Stimulated activated CD8-positive, alpha-beta memory T cell treated with anti-CD3 and anti-CD28 coated beads, Interleukin-7, amount 100 ng/mL, for 24 hours (primary cell): ENCODE measurements around the gene GOLGA1.

Experiments
- DNase-seq: peaks from one replicate; pipeline ENCODE4 v3.0.0-alpha.2; 2020; ENCODE audit warnings: low read depth

The GOLGA1 gene

GRCh38 chr9:124835026-124835557 is 105.8 kb downstream of the GOLGA1 start:
- no peak for DNase-seq

DNA sequence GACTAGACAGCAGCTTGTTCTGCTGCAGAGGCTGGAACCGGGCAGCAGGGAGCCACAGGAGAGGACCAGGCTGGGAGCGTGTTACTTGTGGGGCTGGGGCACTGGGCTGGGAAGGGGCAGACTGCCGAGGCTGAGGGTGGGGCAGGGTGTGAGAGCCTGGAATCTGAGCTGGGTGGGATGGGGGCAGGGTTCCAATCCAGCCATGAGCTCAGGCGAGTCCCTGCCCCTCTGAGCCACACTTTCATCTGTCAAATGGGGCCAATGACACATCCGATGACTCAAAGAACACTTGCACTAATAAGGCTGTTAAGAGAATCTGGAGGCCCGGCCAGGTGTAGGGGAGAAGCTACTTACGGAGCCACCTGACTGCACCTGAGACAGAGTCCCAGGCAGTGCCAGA is 106.3 kb downstream of the GOLGA1 start:
- no peak for DNase-seq

DNA sequence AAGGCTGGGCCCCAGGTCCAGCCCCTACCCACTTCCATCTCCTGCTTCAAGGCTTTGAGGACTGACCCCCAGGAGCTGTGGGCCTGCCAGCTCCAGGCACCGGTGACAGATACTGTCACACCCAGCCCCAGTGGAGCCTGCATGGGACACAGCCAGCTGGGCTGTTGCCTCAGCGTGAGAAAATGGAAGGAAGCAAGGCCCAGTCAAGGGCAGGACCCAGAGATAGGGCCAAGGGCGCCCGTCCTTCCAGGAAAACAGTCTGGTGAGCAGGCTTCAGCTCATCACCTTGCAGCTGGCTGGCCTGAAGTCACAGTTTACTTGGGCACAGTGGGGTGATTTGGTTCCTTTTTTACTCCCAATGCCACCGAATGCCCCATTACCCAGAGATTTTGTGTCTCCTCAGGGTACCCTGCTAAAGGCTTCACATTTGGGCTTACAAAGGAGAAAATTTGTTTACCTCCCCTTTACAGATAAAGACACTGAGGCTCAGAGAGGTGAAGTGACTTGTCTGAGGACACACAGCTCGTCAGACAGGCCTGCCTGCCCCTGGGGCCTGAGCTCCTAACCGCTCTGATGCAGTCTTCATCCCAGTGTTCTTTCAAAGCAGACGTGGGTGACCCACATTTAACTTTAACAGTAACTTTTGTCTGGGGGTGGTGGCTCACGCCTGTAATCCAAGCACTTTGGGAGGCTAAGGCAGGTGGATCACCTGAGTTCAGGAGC is 109.1 kb downstream of the GOLGA1 start:
- DNase-seq, result no peak

GRCh38 chr9:124830593-124830992 is 110.3 kb downstream of the GOLGA1 start:
- no peak for DNase-seq

DNA sequence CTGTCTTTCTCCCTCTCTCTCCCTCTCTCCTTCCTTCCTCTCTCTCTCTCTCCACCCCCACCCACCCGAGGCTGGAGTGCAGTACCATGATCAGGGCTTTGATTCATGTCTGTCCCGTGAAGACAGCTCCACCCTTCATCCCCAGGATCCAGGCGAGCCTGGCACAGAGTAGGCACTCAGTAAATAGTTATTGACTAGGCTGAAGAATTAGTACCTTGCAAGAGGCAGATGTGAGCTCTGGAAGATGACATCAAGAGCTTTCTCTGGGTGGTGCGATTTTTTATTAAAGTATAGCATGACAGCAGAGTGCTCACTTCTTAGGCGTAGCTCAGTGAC is 111.6 kb downstream of the GOLGA1 start:
- no peak for DNase-seq

DNA sequence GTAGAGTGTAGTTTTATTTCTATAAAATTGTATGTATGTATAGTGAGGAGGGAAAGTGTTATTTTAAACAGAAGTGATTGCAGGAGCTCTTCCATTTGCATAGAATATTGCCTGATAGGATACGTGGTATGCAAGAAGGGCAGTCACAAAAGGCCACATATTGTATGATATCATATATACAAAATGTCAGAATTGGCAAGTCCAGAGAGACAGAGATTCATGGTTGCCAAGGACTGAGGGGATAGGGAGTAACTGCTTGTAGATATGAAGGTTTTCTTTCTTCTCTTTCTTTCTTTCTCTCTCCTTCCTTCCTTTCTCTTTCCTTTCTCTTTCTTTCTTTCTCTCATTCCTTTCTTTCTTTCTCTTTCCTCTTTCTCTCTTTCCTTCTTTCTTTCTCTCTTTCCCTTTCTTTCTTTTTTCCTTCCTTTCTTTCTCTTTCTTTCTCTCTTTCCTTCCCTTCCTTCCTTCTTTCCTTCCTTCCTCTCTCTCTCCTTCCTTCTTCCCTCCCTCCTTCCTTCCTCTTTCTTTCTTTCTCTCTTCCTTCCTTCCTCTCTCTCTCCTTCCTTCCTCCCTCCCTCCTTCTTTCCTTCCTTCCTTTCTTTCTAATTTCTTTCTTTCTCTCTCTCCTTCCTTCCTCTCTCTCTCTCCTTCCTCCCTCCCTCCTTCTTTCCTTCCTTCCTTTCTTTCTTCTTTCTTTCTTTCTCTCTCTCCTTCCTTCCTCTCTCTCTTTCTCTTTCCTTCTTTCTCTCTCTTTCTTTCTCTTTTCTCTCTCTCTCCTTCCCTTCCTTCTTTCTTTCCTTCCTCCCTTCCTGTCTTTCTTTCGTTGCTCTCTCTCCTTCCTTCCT is 112.2 kb downstream of the GOLGA1 start:
- no peak for DNase-seq
